ENCODE measurements around the gene TFPI.

TFPI gene

GRCh38 chr2:187486241-187486640 is 68.0 kb downstream of the TFPI start:
- no peak overlapping the region for H2BK12ac ChIP-seq (ENCODE audit: low read length in 2 of 2)
- no peak overlapping the region for H4K8ac ChIP-seq (ENCODE audit: low read length)
- no peak overlapping the region for H3K27ac ChIP-seq (ENCODE audit: low read length, poor library complexity, severe bottlenecking)
- H2AFZ ChIP-seq (ENCODE audit: low read depth, low read length) = no peak overlapping the region
- no peak for DNase-seq
- no peak overlapping the region for H4K91ac ChIP-seq (ENCODE audit: low read length)
- peaks cover 1% of the 10 kb centered on the region for H3K79me1 ChIP-seq (replicated peaks; ENCODE audit: low read length, poor library complexity, severe bottlenecking)
- no peak overlapping the region for H2BK15ac ChIP-seq (ENCODE audit: low read depth, poor library complexity, severe bottlenecking)
- H3K9me3 ChIP-seq (ENCODE audit: control insufficient read depth, low read length) = no peaks in the 10 kb centered on the region
- H3K4me2 ChIP-seq (ENCODE audit: low read length, poor library complexity, severe bottlenecking) = no peak overlapping the region
- no peak overlapping the region for H3K9ac ChIP-seq (ENCODE audit: low read length)
- H3K18ac ChIP-seq (ENCODE audit: low read depth in 1 of 2, low read length in 2 of 2) = no peak overlapping the region
- H3K36me3 ChIP-seq (ENCODE audit: control insufficient read depth in 1 of 2, insufficient read depth in 2 of 2, low read depth in 1 of 2, low read length in 2 of 2) = peaks cover 0 to 37% of the 10 kb centered on the region in 2 experiments
- H3K27me3 ChIP-seq (ENCODE audit: control insufficient read depth in 1 of 2, insufficient read depth in 1 of 2, low read length in 2 of 2) = no peaks in the 10 kb centered on the region
- no peak overlapping the region for H2BK120ac ChIP-seq (ENCODE audit: low read depth, low read length)
- no peak overlapping the region for H3K23ac ChIP-seq (ENCODE audit: low read length in 2 of 2)
- no peak overlapping the region for H3K14ac ChIP-seq (ENCODE audit: low read length in 2 of 2)
- no peak overlapping the region for H3K4ac ChIP-seq (ENCODE audit: low read depth in 1 of 2, low read length in 2 of 2)
- H3K4me3 ChIP-seq (ENCODE audit: insufficient read depth in 1 of 2, low read depth in 1 of 2, low read length in 2 of 2) = no peak overlapping the region
- H3K4me1 ChIP-seq (ENCODE audit: control insufficient read depth, insufficient read depth, low read depth, low read length) = no peaks in the 10 kb centered on the region
- no peak overlapping the region for H2BK5ac ChIP-seq (ENCODE audit: low read depth, low read length, poor library complexity, severe bottlenecking)
- no peak overlapping the region for H2AK5ac ChIP-seq (ENCODE audit: low read length, severe bottlenecking)

GRCh38 chr2:187485523-187485922 is 68.7 kb downstream of the TFPI start:
- H3K4ac ChIP-seq (ENCODE audit: low read depth in 1 of 2, low read length in 2 of 2) = no peak overlapping the region
- peaks cover 0 to 40% of the 10 kb centered on the region in 2 experiments for H3K36me3 ChIP-seq (ENCODE audit: control insufficient read depth in 1 of 2, insufficient read depth in 2 of 2, low read depth in 1 of 2, low read length in 2 of 2)
- H4K91ac ChIP-seq (ENCODE audit: low read length) = no peak overlapping the region
- no peak overlapping the region for H3K4me2 ChIP-seq (ENCODE audit: low read length, poor library complexity, severe bottlenecking)
- H3K9me3 ChIP-seq (ENCODE audit: control insufficient read depth, low read length) = no peaks in the 10 kb centered on the region
- H2BK120ac ChIP-seq (ENCODE audit: low read depth, low read length) = no peak overlapping the region
- H2AFZ ChIP-seq (ENCODE audit: low read depth, low read length) = no peak overlapping the region
- no peak overlapping the region for H2BK12ac ChIP-seq (ENCODE audit: low read length in 2 of 2)
- H3K23ac ChIP-seq (ENCODE audit: low read length in 2 of 2) = no peak overlapping the region
- H2BK15ac ChIP-seq (ENCODE audit: low read depth, poor library complexity, severe bottlenecking) = no peak overlapping the region
- no peaks in the 10 kb centered on the region for H3K4me1 ChIP-seq (ENCODE audit: control insufficient read depth, insufficient read depth, low read depth, low read length)
- H3K18ac ChIP-seq (ENCODE audit: low read depth in 1 of 2, low read length in 2 of 2) = no peak overlapping the region
- H3K4me3 ChIP-seq (ENCODE audit: insufficient read depth in 1 of 2, low read depth in 1 of 2, low read length in 2 of 2) = no peak overlapping the region
- H2AK5ac ChIP-seq (ENCODE audit: low read length, severe bottlenecking) = no peak overlapping the region
- H2BK5ac ChIP-seq (ENCODE audit: low read depth, low read length, poor library complexity, severe bottlenecking) = no peak overlapping the region
- peaks cover 2% of the 10 kb centered on the region for H3K79me1 ChIP-seq (replicated peaks; ENCODE audit: low read length, poor library complexity, severe bottlenecking)
- H3K14ac ChIP-seq (ENCODE audit: low read length in 2 of 2) = no peak overlapping the region
- no peaks in the 10 kb centered on the region for H3K27me3 ChIP-seq (ENCODE audit: control insufficient read depth in 1 of 2, insufficient read depth in 1 of 2, low read length in 2 of 2)
- H4K8ac ChIP-seq (ENCODE audit: low read length) = no peak overlapping the region
- H3K9ac ChIP-seq (ENCODE audit: low read length) = no peak overlapping the region
- DNase-seq = no peak
- WGBS = 100% methylated on average over 1 of the region's 1 CpG
- H3K27ac ChIP-seq (ENCODE audit: low read length, poor library complexity, severe bottlenecking) = no peak overlapping the region

GRCh38 chr2:187483537-187483936 is 70.7 kb downstream of the TFPI start:
- Histone ChIP-seq H2BK15ac (ENCODE audit: low read depth, poor library complexity, severe bottlenecking) (no peak overlapping the region), H2AK5ac (ENCODE audit: low read length, severe bottlenecking) (no peak overlapping the region), H3K4me1 (ENCODE audit: control insufficient read depth, insufficient read depth, low read depth, low read length) (no peaks in the 10 kb centered on the region), H3K4ac (ENCODE audit: low read depth in 1 of 2, low read length in 2 of 2) (no peak overlapping the region), H3K36me3 (ENCODE audit: control insufficient read depth in 1 of 2, insufficient read depth in 2 of 2, low read depth in 1 of 2, low read length in 2 of 2) (peaks cover 0 to 57% of the 10 kb centered on the region in 2 experiments), H2AFZ (ENCODE audit: low read depth, low read length) (no peak overlapping the region), H3K27me3 (ENCODE audit: control insufficient read depth in 1 of 2, insufficient read depth in 1 of 2, low read length in 2 of 2) (no peaks in the 10 kb centered on the region), H3K79me1 (replicated peaks; ENCODE audit: low read length, poor library complexity, severe bottlenecking) (peaks cover 2% of the 10 kb centered on the region), H3K9me3 (ENCODE audit: control insufficient read depth, low read length) (no peaks in the 10 kb centered on the region), H3K18ac (ENCODE audit: low read depth in 1 of 2, low read length in 2 of 2) (no peak overlapping the region), H3K14ac (ENCODE audit: low read length in 2 of 2) (no peak overlapping the region), H2BK5ac (ENCODE audit: low read depth, low read length, poor library complexity, severe bottlenecking) (no peak overlapping the region), H3K4me2 (ENCODE audit: low read length, poor library complexity, severe bottlenecking) (no peak overlapping the region), H2BK12ac (ENCODE audit: low read length in 2 of 2) (no peak overlapping the region), H2BK120ac (ENCODE audit: low read depth, low read length) (no peak overlapping the region), H4K91ac (ENCODE audit: low read length) (no peak overlapping the region), H3K27ac (ENCODE audit: low read length, poor library complexity, severe bottlenecking) (no peak overlapping the region), H3K9ac (ENCODE audit: low read length) (no peak overlapping the region), H3K23ac (ENCODE audit: low read length in 2 of 2) (no peak overlapping the region), H3K4me3 (ENCODE audit: insufficient read depth in 1 of 2, low read depth in 1 of 2, low read length in 2 of 2) (no peak overlapping the region), H4K8ac (ENCODE audit: low read length) (no peak overlapping the region)
- DNase-seq = no peak
- 100% methylated on average over 1 of the region's 2 CpGs for WGBS

- Histone ChIP-seq H3K27me3 (ENCODE audit: control insufficient read depth in 1 of 2, insufficient read depth in 1 of 2, low read length in 2 of 2) (no peaks in the 10 kb centered on the region), H3K9me3 (ENCODE audit: control insufficient read depth, low read length) (no peaks in the 10 kb centered on the region), H3K4ac (ENCODE audit: low read depth in 1 of 2, low read length in 2 of 2) (no peak overlapping the region), H3K4me2 (ENCODE audit: low read length, poor library complexity, severe bottlenecking) (no peak overlapping the region), H3K18ac (ENCODE audit: low read depth in 1 of 2, low read length in 2 of 2) (no peak overlapping the region), H3K9ac (ENCODE audit: low read length) (no peak overlapping the region), H2BK120ac (ENCODE audit: low read depth, low read length) (no peak overlapping the region), H3K23ac (ENCODE audit: low read length in 2 of 2) (no peak overlapping the region), H3K36me3 (ENCODE audit: control insufficient read depth in 1 of 2, insufficient read depth in 2 of 2, low read depth in 1 of 2, low read length in 2 of 2) (peaks cover 0 to 60% of the 10 kb centered on the region in 2 experiments), H2AK5ac (ENCODE audit: low read length, severe bottlenecking) (no peak overlapping the region), H4K8ac (ENCODE audit: low read length) (no peak overlapping the region), H2AFZ (ENCODE audit: low read depth, low read length) (no peak overlapping the region), H2BK5ac (ENCODE audit: low read depth, low read length, poor library complexity, severe bottlenecking) (no peak overlapping the region), H3K4me3 (ENCODE audit: insufficient read depth in 1 of 2, low read depth in 1 of 2, low read length in 2 of 2) (no peak overlapping the region), H2BK12ac (ENCODE audit: low read length in 2 of 2) (no peak overlapping the region), H3K27ac (ENCODE audit: low read length, poor library complexity, severe bottlenecking) (no peak overlapping the region), H2BK15ac (ENCODE audit: low read depth, poor library complexity, severe bottlenecking) (no peak overlapping the region), H3K79me1 (replicated peaks; ENCODE audit: low read length, poor library complexity, severe bottlenecking) (peaks cover 3% of the 10 kb centered on the region), H4K91ac (ENCODE audit: low read length) (no peak overlapping the region), H3K4me1 (ENCODE audit: control insufficient read depth, insufficient read depth, low read depth, low read length) (no peaks in the 10 kb centered on the region), H3K14ac (ENCODE audit: low read length in 2 of 2) (no peak overlapping the region)
- WGBS = 87% methylated on average over 5 of the region's 5 CpGs
- DNase-seq = no peak
These were observed 71.4 kb downstream of the TFPI start for GRCh38 chr2:187482796-187483195.
